HEK293 (cell line): ENCODE data around the gene IFFO2.

ENCODE experiments used
- BCL11A ChIP-seq: fragments of 450-650 bp; formaldehyde crosslinking; IDR thresholded peaks from 2 replicates; pipeline ENCODE4 v1.5.1; 2016; ENCODE audit warnings: low read depth, missing biosample characterization, missing genetic modification characterization
- BCL11B ChIP-seq: fragments of 450-650 bp; formaldehyde crosslinking; IDR thresholded peaks from 2 replicates; pipeline ENCODE4 v1.5.1; 2016; ENCODE audit warnings: low read depth, missing biosample characterization, missing genetic modification characterization
- GLI2 ChIP-seq: fragments of 450-650 bp; formaldehyde crosslinking; IDR thresholded peaks from 2 replicates; pipeline ENCODE4; 2017; ENCODE audit warnings: missing biosample characterization, missing genetic modification characterization, low read depth, borderline replicate concordance
- IKZF3 ChIP-seq: fragments of 450-650 bp; IDR thresholded peaks from 2 replicates; pipeline ENCODE4 v1.5.0; 2018; ENCODE audit warnings: missing biosample characterization, mild to moderate bottlenecking, missing genetic modification characterization, moderate library complexity
- KLF16 ChIP-seq: fragments of 450-650 bp; formaldehyde crosslinking; IDR thresholded peaks from 2 replicates; pipeline ENCODE4 v1.5.1; 2017; ENCODE audit warnings: missing biosample characterization, missing genetic modification characterization
- KLF9 ChIP-seq: fragments of 450-650 bp; formaldehyde crosslinking; IDR thresholded peaks from 2 replicates; pipeline ENCODE4 v1.5.1; 2016; ENCODE audit warnings: missing biosample characterization, missing genetic modification characterization, low read depth
- RBAK ChIP-seq: fragments of 450-650 bp; formaldehyde crosslinking; IDR thresholded peaks from 2 replicates; pipeline ENCODE4 v1.5.1; 2016; ENCODE audit warnings: missing biosample characterization, missing genetic modification characterization
- ZBTB20 ChIP-seq: fragments of 450-650 bp; formaldehyde crosslinking; IDR thresholded peaks from 2 replicates; pipeline ENCODE4 v1.5.1; 2016; ENCODE audit warnings: missing biosample characterization, missing genetic modification characterization
- ZNF10 ChIP-seq: fragments of 450-650 bp; formaldehyde crosslinking; IDR thresholded peaks from 2 replicates; pipeline ENCODE4 v1.5.1; 2017; ENCODE audit warnings: missing biosample characterization, missing genetic modification characterization
- ZNF114 ChIP-seq: fragments of 450-650 bp; formaldehyde crosslinking; IDR thresholded peaks from 2 replicates; pipeline ENCODE4 v1.5.0; 2017; ENCODE audit warnings: missing biosample characterization, missing genetic modification characterization
- ZNF174 ChIP-seq: fragments of 450-650 bp; formaldehyde crosslinking; IDR thresholded peaks from 2 replicates; pipeline ENCODE4 v1.5.0; 2017; ENCODE audit warnings: missing biosample characterization, mild to moderate bottlenecking, missing genetic modification characterization
- ZNF221 ChIP-seq: fragments of 450-650 bp; formaldehyde crosslinking; IDR thresholded peaks from 2 replicates; pipeline ENCODE4 v1.5.1; 2017; ENCODE audit warnings: missing biosample characterization, missing genetic modification characterization, borderline replicate concordance
- ZNF23 ChIP-seq: fragments of 450-650 bp; formaldehyde crosslinking; IDR thresholded peaks from 2 replicates; pipeline ENCODE4 v1.5.1; 2016; ENCODE audit warnings: missing biosample characterization, missing genetic modification characterization, borderline replicate concordance
- ZNF366 ChIP-seq: fragments of 450-650 bp; formaldehyde crosslinking; conservative IDR thresholded peaks from 2 replicates; pipeline ENCODE4 v1.5.1; 2016; ENCODE audit warnings: missing biosample characterization, missing genetic modification characterization
- ZNF624 ChIP-seq: fragments of 450-650 bp; formaldehyde crosslinking; IDR thresholded peaks from 2 replicates; pipeline ENCODE4 v1.5.1; 2017; ENCODE audit warnings: missing biosample characterization, missing genetic modification characterization
- ZNF654 ChIP-seq: fragments of 450-650 bp; formaldehyde crosslinking; IDR thresholded peaks from 2 replicates; pipeline ENCODE4 v1.5.1; 2016; ENCODE audit warnings: low read depth, missing biosample characterization, missing genetic modification characterization
- TF ChIP-seq, protein P1 (sequence below): fragments of 450-650 bp; formaldehyde crosslinking; IDR thresholded peaks from 2 replicates; pipeline ENCODE4 v1.5.1; 2017; ENCODE audit warnings: missing biosample characterization, missing genetic modification characterization
- TF ChIP-seq, protein P2 (sequence below): fragments of 450-650 bp; formaldehyde crosslinking; IDR thresholded peaks from 2 replicates; pipeline ENCODE4 v1.5.1; 2016; ENCODE audit warnings: missing biosample characterization, missing genetic modification characterization
- TF ChIP-seq, protein P3 (sequence below): fragments of 450-650 bp; formaldehyde crosslinking; IDR thresholded peaks from 2 replicates; pipeline ENCODE4 v1.5.1; 2016; ENCODE audit warnings: missing biosample characterization, missing genetic modification characterization, borderline replicate concordance
- TF ChIP-seq, protein P4 (sequence below): fragments of 450-650 bp; formaldehyde crosslinking; IDR thresholded peaks from 2 replicates; pipeline ENCODE4 v1.5.1; 2016; ENCODE audit warnings: missing biosample characterization, missing genetic modification characterization, low read depth
- TF ChIP-seq, protein P5 (sequence below): fragments of 450-650 bp; formaldehyde crosslinking; IDR thresholded peaks from 2 replicates; pipeline ENCODE4 v1.5.1; 2016; ENCODE audit warnings: missing biosample characterization, missing genetic modification characterization
- TF ChIP-seq, protein P6 (sequence below): fragments of 450-650 bp; formaldehyde crosslinking; IDR thresholded peaks from 2 replicates; pipeline ENCODE4 v1.5.1; 2016; ENCODE audit warnings: missing biosample characterization, missing genetic modification characterization

The IFFO2 gene

DNA sequence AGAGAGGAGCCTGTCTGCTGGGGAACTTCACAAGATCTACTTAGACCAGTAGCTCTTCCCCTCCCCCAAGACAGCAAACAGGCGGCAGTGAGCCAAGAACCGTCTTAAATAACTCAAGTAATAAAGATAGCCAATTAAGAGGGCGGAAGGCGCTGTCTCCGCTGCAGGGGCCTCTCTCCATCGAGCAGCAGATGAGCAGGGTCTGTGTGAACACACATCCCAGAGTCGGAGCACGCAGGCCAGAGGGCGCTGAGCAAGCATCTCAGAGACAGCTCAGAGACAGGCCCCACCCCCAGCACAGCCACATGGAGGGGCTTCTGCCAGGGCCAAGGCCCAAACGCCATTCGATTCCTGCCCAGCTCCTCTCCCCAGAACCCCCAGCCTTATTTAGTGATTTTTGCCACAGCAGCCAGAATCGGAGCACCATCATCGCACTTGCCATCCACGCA is 11.1 kb downstream of the IFFO2 start (continued):
- TF ChIP-seq, protein P1, sequence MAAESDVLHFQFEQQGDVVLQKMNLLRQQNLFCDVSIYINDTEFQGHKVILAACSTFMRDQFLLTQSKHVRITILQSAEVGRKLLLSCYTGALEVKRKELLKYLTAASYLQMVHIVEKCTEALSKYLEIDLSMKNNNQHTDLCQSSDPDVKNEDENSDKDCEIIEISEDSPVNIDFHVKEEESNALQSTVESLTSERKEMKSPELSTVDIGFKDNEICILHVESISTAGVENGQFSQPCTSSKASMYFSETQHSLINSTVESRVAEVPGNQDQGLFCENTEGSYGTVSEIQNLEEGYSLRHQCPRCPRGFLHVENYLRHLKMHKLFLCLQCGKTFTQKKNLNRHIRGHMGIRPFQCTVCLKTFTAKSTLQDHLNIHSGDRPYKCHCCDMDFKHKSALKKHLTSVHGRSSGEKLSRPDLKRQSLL (tag by site-specific recombination), result no peak
- TF ChIP-seq BCL11B (tag by site-specific recombination), result no peak
- no peak for TF ChIP-seq ZBTB20 (tag by site-specific recombination)
- TF ChIP-seq ZNF23 (tag by site-specific recombination), result no peak
- no peak for TF ChIP-seq ZNF114
- no peak for TF ChIP-seq ZNF654 (tag by site-specific recombination)
- TF ChIP-seq BCL11A (tag by site-specific recombination), result no peak
- TF ChIP-seq ZNF10 (tag by site-specific recombination), result no peak
- TF ChIP-seq GLI2 (tag by site-specific recombination), result no peak
- TF ChIP-seq, protein P2, sequence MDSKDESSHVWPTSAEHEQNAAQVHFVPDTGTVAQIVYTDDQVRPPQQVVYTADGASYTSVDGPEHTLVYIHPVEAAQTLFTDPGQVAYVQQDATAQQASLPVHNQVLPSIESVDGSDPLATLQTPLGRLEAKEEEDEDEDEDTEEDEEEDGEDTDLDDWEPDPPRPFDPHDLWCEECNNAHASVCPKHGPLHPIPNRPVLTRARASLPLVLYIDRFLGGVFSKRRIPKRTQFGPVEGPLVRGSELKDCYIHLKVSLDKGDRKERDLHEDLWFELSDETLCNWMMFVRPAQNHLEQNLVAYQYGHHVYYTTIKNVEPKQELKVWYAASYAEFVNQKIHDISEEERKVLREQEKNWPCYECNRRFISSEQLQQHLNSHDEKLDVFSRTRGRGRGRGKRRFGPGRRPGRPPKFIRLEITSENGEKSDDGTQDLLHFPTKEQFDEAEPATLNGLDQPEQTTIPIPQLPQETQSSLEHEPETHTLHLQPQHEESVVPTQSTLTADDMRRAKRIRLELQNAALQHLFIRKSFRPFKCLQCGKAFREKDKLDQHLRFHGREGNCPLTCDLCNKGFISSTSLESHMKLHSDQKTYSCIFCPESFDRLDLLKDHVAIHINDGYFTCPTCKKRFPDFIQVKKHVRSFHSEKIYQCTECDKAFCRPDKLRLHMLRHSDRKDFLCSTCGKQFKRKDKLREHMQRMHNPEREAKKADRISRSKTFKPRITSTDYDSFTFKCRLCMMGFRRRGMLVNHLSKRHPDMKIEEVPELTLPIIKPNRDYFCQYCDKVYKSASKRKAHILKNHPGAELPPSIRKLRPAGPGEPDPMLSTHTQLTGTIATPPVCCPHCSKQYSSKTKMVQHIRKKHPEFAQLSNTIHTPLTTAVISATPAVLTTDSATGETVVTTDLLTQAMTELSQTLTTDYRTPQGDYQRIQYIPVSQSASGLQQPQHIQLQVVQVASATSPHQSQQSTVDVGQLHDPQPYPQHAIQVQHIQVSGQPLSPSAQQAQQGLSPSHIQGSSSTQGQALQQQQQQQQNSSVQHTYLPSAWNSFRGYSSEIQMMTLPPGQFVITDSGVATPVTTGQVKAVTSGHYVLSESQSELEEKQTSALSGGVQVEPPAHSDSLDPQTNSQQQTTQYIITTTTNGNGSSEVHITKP, result no peak; the same call in 1 of the 2 replicates
- TF ChIP-seq ZNF366 (tag by site-specific recombination), result no peak
- TF ChIP-seq, protein P3, sequence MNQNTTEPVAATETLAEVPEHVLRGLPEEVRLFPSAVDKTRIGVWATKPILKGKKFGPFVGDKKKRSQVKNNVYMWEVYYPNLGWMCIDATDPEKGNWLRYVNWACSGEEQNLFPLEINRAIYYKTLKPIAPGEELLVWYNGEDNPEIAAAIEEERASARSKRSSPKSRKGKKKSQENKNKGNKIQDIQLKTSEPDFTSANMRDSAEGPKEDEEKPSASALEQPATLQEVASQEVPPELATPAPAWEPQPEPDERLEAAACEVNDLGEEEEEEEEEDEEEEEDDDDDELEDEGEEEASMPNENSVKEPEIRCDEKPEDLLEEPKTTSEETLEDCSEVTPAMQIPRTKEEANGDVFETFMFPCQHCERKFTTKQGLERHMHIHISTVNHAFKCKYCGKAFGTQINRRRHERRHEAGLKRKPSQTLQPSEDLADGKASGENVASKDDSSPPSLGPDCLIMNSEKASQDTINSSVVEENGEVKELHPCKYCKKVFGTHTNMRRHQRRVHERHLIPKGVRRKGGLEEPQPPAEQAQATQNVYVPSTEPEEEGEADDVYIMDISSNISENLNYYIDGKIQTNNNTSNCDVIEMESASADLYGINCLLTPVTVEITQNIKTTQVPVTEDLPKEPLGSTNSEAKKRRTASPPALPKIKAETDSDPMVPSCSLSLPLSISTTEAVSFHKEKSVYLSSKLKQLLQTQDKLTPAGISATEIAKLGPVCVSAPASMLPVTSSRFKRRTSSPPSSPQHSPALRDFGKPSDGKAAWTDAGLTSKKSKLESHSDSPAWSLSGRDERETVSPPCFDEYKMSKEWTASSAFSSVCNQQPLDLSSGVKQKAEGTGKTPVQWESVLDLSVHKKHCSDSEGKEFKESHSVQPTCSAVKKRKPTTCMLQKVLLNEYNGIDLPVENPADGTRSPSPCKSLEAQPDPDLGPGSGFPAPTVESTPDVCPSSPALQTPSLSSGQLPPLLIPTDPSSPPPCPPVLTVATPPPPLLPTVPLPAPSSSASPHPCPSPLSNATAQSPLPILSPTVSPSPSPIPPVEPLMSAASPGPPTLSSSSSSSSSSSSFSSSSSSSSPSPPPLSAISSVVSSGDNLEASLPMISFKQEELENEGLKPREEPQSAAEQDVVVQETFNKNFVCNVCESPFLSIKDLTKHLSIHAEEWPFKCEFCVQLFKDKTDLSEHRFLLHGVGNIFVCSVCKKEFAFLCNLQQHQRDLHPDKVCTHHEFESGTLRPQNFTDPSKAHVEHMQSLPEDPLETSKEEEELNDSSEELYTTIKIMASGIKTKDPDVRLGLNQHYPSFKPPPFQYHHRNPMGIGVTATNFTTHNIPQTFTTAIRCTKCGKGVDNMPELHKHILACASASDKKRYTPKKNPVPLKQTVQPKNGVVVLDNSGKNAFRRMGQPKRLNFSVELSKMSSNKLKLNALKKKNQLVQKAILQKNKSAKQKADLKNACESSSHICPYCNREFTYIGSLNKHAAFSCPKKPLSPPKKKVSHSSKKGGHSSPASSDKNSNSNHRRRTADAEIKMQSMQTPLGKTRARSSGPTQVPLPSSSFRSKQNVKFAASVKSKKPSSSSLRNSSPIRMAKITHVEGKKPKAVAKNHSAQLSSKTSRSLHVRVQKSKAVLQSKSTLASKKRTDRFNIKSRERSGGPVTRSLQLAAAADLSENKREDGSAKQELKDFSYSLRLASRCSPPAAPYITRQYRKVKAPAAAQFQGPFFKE, result no peak
- TF ChIP-seq, protein P4, sequence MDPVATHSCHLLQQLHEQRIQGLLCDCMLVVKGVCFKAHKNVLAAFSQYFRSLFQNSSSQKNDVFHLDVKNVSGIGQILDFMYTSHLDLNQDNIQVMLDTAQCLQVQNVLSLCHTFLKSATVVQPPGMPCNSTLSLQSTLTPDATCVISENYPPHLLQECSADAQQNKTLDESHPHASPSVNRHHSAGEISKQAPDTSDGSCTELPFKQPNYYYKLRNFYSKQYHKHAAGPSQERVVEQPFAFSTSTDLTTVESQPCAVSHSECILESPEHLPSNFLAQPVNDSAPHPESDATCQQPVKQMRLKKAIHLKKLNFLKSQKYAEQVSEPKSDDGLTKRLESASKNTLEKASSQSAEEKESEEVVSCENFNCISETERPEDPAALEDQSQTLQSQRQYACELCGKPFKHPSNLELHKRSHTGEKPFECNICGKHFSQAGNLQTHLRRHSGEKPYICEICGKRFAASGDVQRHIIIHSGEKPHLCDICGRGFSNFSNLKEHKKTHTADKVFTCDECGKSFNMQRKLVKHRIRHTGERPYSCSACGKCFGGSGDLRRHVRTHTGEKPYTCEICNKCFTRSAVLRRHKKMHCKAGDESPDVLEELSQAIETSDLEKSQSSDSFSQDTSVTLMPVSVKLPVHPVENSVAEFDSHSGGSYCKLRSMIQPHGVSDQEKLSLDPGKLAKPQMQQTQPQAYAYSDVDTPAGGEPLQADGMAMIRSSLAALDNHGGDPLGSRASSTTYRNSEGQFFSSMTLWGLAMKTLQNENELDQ (tag by site-specific recombination), result no peak
- TF ChIP-seq KLF9 (tag by site-specific recombination), result 0 out of 2 replicates have a peak, but pooled peaks have one; percentile 10
- no peak for TF ChIP-seq KLF16 (tag by site-specific recombination)
- TF ChIP-seq RBAK, result no peak
- TF ChIP-seq ZNF221 (tag by site-specific recombination), result no peak
- no peak for TF ChIP-seq IKZF3 (tag by site-specific recombination)
- TF ChIP-seq, protein P5, sequence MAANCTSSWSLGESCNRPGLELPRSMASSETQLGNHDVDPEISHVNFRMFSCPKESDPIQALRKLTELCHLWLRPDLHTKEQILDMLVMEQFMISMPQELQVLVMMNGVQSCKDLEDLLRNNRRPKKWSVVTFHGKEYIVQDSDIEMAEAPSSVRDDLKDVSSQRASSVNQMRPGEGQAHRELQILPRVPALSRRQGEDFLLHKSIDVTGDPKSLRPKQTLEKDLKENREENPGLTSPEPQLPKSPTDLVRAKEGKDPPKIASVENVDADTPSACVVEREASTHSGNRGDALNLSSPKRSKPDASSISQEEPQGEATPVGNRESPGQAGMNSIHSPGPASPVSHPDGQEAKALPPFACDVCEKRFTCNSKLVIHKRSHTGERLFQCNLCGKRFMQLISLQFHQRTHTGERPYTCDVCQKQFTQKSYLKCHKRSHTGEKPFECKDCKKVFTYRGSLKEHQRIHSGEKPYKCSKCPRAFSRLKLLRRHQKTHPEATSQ (tag by site-specific recombination), result no peak
- no peak for TF ChIP-seq ZNF624 (tag by site-specific recombination)
- TF ChIP-seq, protein P6, sequence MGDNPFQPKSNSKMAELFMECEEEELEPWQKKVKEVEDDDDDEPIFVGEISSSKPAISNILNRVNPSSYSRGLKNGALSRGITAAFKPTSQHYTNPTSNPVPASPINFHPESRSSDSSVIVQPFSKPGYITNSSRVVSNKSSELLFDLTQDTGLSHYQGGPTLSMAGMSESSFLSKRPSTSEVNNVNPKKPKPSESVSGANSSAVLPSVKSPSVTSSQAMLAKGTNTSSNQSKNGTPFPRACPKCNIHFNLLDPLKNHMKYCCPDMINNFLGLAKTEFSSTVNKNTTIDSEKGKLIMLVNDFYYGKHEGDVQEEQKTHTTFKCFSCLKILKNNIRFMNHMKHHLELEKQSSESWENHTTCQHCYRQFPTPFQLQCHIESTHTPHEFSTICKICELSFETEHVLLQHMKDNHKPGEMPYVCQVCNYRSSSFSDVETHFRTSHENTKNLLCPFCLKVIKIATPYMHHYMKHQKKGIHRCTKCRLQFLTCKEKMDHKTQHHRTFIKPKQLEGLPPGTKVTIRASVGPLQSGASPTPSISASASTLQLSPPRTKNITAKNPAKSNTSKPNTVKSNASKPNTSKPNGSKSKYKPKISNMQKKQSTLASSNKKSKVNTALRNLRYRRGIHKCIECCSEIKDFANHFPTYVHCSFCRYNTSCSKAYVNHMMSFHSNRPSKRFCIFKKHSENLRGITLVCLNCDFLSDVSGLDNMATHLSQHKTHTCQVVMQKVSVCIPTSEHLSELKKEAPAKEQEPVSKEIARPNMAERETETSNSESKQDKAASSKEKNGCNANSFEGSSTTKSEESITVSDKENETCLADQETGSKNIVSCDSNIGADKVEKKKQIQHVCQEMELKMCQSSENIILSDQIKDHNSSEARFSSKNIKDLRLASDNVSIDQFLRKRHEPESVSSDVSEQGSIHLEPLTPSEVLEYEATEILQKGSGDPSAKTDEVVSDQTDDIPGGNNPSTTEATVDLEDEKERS (tag by site-specific recombination), result no peak
- no peak for TF ChIP-seq ZNF174 (tag by site-specific recombination)
